Left lung (tissue), 10 donors: ENCODE measurements around the gene PPFIBP2. TPM values are rescaled to one million over a fixed set of nuclear protein-coding genes. Genes with fewer than 3 reads are reported as not detected.

ENCODE experiments used
- ATAC-seq: fragments of 200-7000 bp; cut with Tn5 transposase; one replicate; pipeline ENCODE4 v1.9.1; 2020; ENCODE audit warnings: moderate library complexity
- DNase-seq, 4 donors: peaks; one replicate each; pipeline ENCODE4 v3.0.0-alpha.2; 2013 to 2020
- H3K27ac ChIP-seq, 2 donors: fragments of 200-600 bp; sonication (generic) in 1 of 2; one replicate each; pipeline versions ENCODE4 v1.5.0 to v1.8.0; 2020 to 2021
- H3K27me3 ChIP-seq, 2 donors: fragments of 200-600 bp; sonication (generic) in 1 of 2; one replicate each; pipeline versions ENCODE4 v1.5.0 to v1.8.0; 2020 to 2021
- H3K36me3 ChIP-seq, 2 donors: fragments of 200-600 bp; sonication (generic) in 1 of 2; one replicate each; pipeline versions ENCODE4 v1.5.0 to v1.8.0; 2020 to 2021
- H3K4me1 ChIP-seq, 2 donors: fragments of 200-600 bp; one replicate each; pipeline ENCODE4 v1.8.0; 2021
- H3K4me3 ChIP-seq, 2 donors: fragments of 200-600 bp; sonication (generic) in 1 of 2; one replicate each; pipeline versions ENCODE4 v1.5.0 to v1.8.0; 2020 to 2021; ENCODE audit warnings: mild to moderate bottlenecking in 1 of 2
- H3K9me3 ChIP-seq, 2 donors: fragments of 200-600 bp; sonication (generic) in 1 of 2; one replicate each; pipeline versions ENCODE4 v1.5.0 to v1.8.0; 2020 to 2021
- intact Hi-C, 2 donors: fragments of 100-400 bp; cut with DNase I; formaldehyde crosslinking; loops; one replicate each; pipeline versions ENCODE4 v1.11.2 to v1.14.2; 2022
- polyA plus RNA-seq, 6 donors: library from polyadenylated mRNA; unstranded; fragments of 120-200 nt; gene quantifications; one replicate each; pipeline ENCODE4 v1.2.1, GENCODE V29; 2013; ENCODE audit not compliant: insufficient read length in 6 of 6
- total RNA-seq, 2 donors: library from RNA; stranded (reverse); fragmentation: NEBNext Ultra II Directional; extraction: Animal tissue kit (Norgen Biotek cat#: 25700); gene quantifications; one replicate each; pipeline ENCODE4 v1.2.1, GENCODE V29; 2021
- TF ChIP-seq, protein P1 (sequence below), 2 donors: fragments of 200-600 bp; sonication (generic) in 1 of 2; IDR thresholded peaks; one replicate each; pipeline versions ENCODE4 v1.5.0 to v1.8.0; 2021; ENCODE audit warnings: antibody characterized with exemption in 2 of 2
- donor health status: DM: no; HTN: yes; CAD: no.
- donor health status: DM: no; HTN: no; CAD: no.

The PPFIBP2 gene
- total and polyA plus RNA-seq, 8 donors, result 18.7 to 48.7 (median 37.3) TPM

GRCh38 chr11:7605186-7605943 lies 91.6 kb downstream of the PPFIBP2 start:
- Histone ChIP-seq H3K4me1 (peaks cover 5 to 7% of the 10 kb centered on the region in 2 donors), H3K9me3 (no peaks in the 10 kb centered on the region), H3K36me3 (peaks cover 0 to 5% of the 10 kb centered on the region in 2 donors), H3K27ac (peak overlapping the region; percentile 20 to 34), H3K4me3 (no peak overlapping the region), H3K27me3 (no peaks in the 10 kb centered on the region)
- no peak for DNase-seq
- intact Hi-C loops, result no loop called here
- peak; percentile 82 for ATAC-seq
- TF ChIP-seq, protein P1, sequence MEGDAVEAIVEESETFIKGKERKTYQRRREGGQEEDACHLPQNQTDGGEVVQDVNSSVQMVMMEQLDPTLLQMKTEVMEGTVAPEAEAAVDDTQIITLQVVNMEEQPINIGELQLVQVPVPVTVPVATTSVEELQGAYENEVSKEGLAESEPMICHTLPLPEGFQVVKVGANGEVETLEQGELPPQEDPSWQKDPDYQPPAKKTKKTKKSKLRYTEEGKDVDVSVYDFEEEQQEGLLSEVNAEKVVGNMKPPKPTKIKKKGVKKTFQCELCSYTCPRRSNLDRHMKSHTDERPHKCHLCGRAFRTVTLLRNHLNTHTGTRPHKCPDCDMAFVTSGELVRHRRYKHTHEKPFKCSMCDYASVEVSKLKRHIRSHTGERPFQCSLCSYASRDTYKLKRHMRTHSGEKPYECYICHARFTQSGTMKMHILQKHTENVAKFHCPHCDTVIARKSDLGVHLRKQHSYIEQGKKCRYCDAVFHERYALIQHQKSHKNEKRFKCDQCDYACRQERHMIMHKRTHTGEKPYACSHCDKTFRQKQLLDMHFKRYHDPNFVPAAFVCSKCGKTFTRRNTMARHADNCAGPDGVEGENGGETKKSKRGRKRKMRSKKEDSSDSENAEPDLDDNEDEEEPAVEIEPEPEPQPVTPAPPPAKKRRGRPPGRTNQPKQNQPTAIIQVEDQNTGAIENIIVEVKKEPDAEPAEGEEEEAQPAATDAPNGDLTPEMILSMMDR (IDR thresholded peaks at IDR 0.05), result no peak

GRCh38 chr11:7606496-7606895 lies 92.7 kb downstream of the PPFIBP2 start:
- no peak overlapping the region for H3K4me3 ChIP-seq

GRCh38 chr11:7609015-7609414 lies 95.2 kb downstream of the PPFIBP2 start:
- ATAC-seq, result no peak
- no peak for DNase-seq
- H3K27me3 ChIP-seq, result no peaks in the 10 kb centered on the region
- TF ChIP-seq, protein P1 (IDR thresholded peaks at IDR 0.05), result no peak
- no peaks in the 10 kb centered on the region for H3K9me3 ChIP-seq
- no peak overlapping the region for H3K4me3 ChIP-seq
- H3K27ac ChIP-seq, result no peak overlapping the region
- no peaks in the 10 kb centered on the region for H3K4me1 ChIP-seq
- peaks cover 0 to 10% of the 10 kb centered on the region in 2 donors for H3K36me3 ChIP-seq
- intact Hi-C loops, result no loop called here

More at GRCh38 chr11:7606496-7606895, 92.7 kb downstream of the PPFIBP2 start:
- peak overlapping the region; percentile 20 to 34 for H3K27ac ChIP-seq
- TF ChIP-seq, protein P1 (IDR thresholded peaks at IDR 0.05), result no peak
- no peaks in the 10 kb centered on the region for H3K9me3 ChIP-seq
- no peaks in the 10 kb centered on the region for H3K4me1 ChIP-seq
- no peaks in the 10 kb centered on the region for H3K27me3 ChIP-seq
- DNase-seq (no peak), ATAC-seq (no peak)
- intact Hi-C loops, result no loop called here
- peaks cover 0 to 10% of the 10 kb centered on the region in 2 donors for H3K36me3 ChIP-seq

DNA sequence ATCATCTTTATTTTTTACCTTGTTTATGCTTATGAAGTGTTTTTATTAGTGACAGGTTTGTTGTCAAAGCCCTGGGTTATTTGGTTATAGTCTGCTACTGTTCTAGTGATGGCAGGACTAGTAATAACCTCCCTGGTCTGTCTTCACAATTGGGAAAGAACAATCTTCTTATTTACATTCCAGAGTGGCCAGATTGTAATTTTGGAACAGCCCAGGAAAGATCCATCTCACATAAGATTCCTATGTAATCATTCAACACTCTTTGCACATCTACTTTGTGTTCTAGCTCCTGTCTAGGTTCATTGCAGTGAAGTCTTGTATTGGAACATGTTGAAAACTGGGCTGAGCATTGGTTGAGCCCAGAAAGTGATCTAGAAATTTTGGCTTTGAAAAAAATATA lies 95.7 kb downstream of the PPFIBP2 start:
- DNase-seq, result no peak
- no peak for ATAC-seq

DNA sequence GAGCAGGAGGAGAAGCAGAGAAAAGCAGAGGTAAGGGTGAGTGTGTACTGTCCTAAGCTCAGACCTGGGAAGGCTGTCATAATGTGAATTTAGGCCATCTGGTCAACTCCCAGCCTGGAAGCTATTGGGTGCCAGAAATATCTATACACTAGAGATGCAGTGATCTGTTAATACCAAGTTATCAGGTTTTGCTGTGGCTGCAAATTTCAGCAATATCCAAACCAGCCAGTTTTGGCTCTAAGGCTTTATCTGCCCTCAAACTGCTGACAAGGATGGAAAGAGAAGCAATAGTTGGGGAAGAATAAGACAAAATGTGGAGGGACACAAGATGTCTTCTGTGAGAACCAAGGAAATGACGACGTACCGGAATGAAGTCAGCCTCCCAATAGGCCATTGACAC lies 96.6 kb downstream of the PPFIBP2 start:
- Histone ChIP-seq H3K36me3 (peaks cover 0 to 10% of the 10 kb centered on the region in 2 donors), H3K9me3 (no peaks in the 10 kb centered on the region), H3K27ac (no peak overlapping the region), H3K4me3 (no peak overlapping the region), H3K4me1 (no peaks in the 10 kb centered on the region), H3K27me3 (no peaks in the 10 kb centered on the region)
- ATAC-seq (no peak), DNase-seq (no peak)
- TF ChIP-seq, protein P1 (IDR thresholded peaks at IDR 0.05), result no peak
- intact Hi-C loops, result no loop called here

More for the DNA sequence above, 95.7 kb downstream of the PPFIBP2 start:
- Histone ChIP-seq H3K4me3 (no peak overlapping the region), H3K36me3 (peaks cover 0 to 10% of the 10 kb centered on the region in 2 donors), H3K27ac (no peak overlapping the region), H3K27me3 (no peaks in the 10 kb centered on the region), H3K4me1 (no peaks in the 10 kb centered on the region), H3K9me3 (no peaks in the 10 kb centered on the region)
- TF ChIP-seq, protein P1 (IDR thresholded peaks at IDR 0.05), result no peak
- intact Hi-C loops, result no loop called here
